Hippocampal formation (tissue), 2 donors: ENCODE measurements around the gene DUOXA2.

ENCODE experiments used
- DNase-seq, 2 donors: peaks; one replicate each; lab custom pipeline; 2025; lab: John Stamatoyannopoulos, UW

DUOXA2 gene

DNA sequence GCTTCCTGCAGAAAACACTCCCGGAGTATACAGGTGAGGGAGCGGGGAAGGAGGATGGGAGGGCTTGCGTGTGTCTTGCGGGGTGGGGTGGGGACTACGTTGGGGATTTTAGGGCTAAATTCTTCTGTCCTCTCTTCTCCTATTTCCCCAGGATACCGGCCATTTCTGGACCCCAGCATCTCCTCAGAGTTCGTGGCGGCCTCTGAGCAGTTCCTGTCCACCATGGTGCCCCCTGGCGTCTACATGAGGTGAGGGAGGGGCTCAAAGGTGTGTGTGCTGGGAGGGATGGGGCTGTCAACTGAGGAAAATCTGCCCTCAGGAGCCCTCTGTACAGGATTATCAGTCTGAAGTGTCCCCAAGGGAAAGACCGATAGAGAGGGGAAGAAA, 22.2 kb downstream of the DUOXA2 start:
- DNase-seq: no peak

GRCh38 chr15:45137703-45138102, 23.6 kb downstream of the DUOXA2 start:
- no peak for DNase-seq

GRCh38 chr15:45138814-45139765, 25.0 kb downstream of the DUOXA2 start:
- no peak for DNase-seq

- no peak for DNase-seq
Observed at GRCh38 chr15:45139770-45140169, 25.6 kb downstream of the DUOXA2 start.

- DNase-seq: no peak
Observed at GRCh38 chr15:45140557-45141250, 26.6 kb downstream of the DUOXA2 start.

DNA sequence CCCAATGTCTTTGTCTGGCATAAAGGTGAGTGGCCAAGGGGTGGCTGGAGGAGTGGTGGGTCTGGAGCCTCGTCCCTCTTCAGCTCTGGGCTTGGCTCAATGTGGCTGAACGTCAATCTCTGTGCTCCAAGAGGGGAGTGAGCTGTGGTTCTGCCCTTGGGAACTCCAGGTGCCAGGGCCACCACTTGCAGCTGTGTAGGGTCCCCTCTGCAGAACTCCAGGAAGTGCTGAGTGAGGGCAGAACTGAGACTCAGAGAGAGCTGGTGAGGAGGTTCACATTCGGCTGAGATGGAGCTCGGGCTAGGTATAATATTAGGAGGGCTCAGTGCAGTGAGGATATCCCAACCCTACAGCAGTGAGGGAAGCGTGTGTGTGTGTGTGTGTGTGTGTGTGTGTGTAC, 27.3 kb downstream of the DUOXA2 start:
- no peak for DNase-seq

GRCh38 chr15:45143056-45143455, 28.9 kb downstream of the DUOXA2 start:
- DNase-seq: no peak

DNA sequence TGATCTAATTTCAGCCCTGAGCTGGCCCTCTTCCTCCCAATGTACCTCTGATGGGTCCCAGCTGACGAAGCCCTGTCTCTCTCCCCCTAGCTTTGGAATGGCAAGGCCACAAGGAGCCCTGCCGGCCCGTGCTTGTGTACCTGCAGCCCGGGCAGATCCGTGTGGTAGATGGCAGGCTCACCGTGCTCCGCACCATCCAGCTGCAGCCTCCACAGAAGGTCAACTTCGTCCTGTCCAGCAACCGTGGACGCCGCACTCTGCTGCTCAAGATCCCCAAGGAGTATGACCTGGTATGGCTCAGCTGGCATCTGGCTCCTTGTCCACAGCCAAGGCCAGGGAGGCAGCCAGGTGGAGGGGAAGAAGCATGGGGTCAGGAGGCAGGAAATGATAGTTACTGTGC, 29.8 kb downstream of the DUOXA2 start:
- DNase-seq: no peak

DNA sequence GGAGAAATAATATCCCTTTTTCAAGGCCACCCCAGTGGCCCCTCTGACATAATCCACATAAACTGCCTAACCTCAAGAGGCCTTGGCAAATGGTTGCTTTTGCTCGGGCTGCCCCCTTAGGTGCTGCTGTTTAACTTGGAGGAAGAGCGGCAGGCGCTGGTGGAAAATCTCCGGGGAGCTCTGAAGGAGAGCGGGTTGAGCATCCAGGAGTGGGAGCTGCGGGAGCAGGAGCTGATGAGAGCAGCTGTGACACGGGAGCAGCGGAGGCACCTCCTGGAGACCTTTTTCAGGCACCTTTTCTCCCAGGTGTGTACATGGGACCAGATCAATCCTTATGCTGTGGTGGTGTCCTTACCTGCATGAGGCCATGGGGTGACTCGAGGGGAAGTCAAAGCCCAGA, 30.6 kb downstream of the DUOXA2 start:
- DNase-seq: no peak

GRCh38 chr15:45146405-45146804, 32.3 kb downstream of the DUOXA2 start:
- no peak for DNase-seq

GRCh38 chr15:45147606-45148005, 33.5 kb downstream of the DUOXA2 start:
- no peak for DNase-seq

GRCh38 chr15:45148076-45149059, 34.2 kb downstream of the DUOXA2 start:
- no peak for DNase-seq

DNA sequence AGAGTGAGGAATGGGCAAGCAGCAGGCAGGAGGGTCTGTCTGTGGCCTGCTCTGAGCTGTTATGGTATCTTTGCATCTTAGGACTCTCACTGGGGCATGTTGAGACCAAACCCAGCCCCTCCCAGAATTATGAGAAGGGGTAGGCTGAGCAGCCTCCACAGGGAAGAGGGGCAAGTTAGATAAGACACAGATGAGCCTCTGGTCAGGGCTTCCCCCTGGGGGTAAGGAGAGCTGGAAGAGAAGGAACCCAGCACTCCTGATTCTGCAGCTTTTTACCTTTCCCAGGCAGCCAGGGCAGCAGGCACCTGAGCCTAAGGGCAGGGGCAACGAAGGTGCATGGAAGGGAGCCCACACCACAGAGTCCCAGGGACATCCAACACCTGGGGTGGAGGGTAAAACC, 34.9 kb downstream of the DUOXA2 start:
- DNase-seq: no peak

DNA sequence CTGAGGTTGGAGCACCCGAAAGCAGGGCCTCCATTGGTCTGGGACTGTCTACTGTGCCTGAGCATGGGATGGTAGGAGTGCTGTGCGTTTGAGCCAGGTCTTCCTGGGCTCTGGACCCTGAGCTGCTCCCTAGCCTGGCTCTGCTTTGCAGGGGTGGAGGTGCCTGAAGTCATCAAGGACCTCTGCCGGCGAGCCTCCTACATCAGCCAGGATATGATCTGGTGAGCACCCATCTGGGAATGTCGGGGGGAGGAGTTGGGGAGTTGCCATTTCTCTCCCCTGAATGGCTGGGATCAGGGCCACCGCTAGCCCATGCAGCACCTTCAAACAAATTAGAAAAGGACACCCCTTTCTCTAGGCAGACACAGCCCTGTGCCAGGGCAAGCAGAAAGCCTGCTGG, 36.4 kb downstream of the DUOXA2 start:
- no peak for DNase-seq

GRCh38 chr15:45150997-45151396, 36.9 kb downstream of the DUOXA2 start:
- DNase-seq: no peak

GRCh38 chr15:45151998-45152828, 38.1 kb downstream of the DUOXA2 start:
- no peak for DNase-seq

- no peak for DNase-seq
Observed at GRCh38 chr15:45155739-45156138, 41.6 kb downstream of the DUOXA2 start.

GRCh38 chr15:45156744-45157455, 42.8 kb downstream of the DUOXA2 start:
- DNase-seq: peak in 1 of 2 donors; percentile 10

GRCh38 chr15:45157974-45158373, 43.8 kb downstream of the DUOXA2 start:
- DNase-seq: peak; percentile 62 to 68

GRCh38 chr15:45161666-45162065, 47.5 kb downstream of the DUOXA2 start:
- DNase-seq: no peak
